Measurements from ENCODE around the gene FAM89A. TPM values are rescaled to one million over a fixed set of nuclear protein-coding genes. Genes with fewer than 3 reads are reported as not detected.

Gene FAM89A
- total RNA-seq, 1 experiment from 2014 or later: 23.6 TPM

DNA sequence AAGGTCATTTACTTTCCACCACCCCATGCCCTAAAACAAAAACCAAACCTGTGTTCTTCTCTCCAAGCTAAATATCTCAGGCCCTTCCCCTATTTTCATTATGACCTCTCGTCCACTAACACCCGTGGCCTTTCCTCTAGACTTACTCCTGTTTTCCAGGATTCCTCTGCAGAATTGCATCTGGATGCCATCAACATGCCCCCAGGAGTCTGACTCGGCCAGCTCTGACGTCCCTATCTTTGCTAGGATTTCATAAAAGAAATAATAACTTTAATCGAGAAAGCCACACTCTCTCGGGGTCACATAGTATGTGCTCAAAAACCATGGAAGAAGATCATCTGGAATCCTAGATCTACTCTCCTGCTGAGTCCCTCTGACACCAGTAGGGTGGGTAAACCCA is 13.5 kb downstream of the FAM89A start:
- H3K27me3 ChIP-seq (ENCODE audit: insufficient read depth, low read length): no peaks in the 10 kb centered on the region
- H3K36me3 ChIP-seq (ENCODE audit: control insufficient read depth in 1 of 2, insufficient read depth in 2 of 2, low read length in 2 of 2): no peaks in the 10 kb centered on the region
- no peak overlapping the region for H3K27ac ChIP-seq (ENCODE audit: low read depth, low read length)
- H3K9me2 ChIP-seq (ENCODE audit: insufficient read depth): no peaks in the 10 kb centered on the region
- intact Hi-C loops (cut with micrococcal nuclease): no loop called here
- H3K4me1 ChIP-seq (ENCODE audit: control insufficient read depth in 1 of 2, insufficient read depth in 2 of 2, low read length in 2 of 2): no peaks in the 10 kb centered on the region
- ChIA-PET CTCF (no interaction called here), POLR2A (no interaction called here), RAD21 (ENCODE audit: low non-redundant PET in 1 of 2, low total read pairs in 2 of 2, uncharacterized antibody in 2 of 2, unreplicated experiment in 2 of 2) (no interaction called here)
- no peaks in the 10 kb centered on the region for H3K9me3 ChIP-seq (ENCODE audit: control insufficient read depth in 1 of 2, insufficient read depth in 1 of 2, low read depth in 1 of 2, low read length in 2 of 2)
- no peak overlapping the region for H3K4me3 ChIP-seq (replicated peaks in 1 of 2; ENCODE audit: low read depth in 1 of 2, low read length in 2 of 2)
- DNase-seq (ENCODE audit: low read depth, low spot score): no peak
- no peak overlapping the region for H3K9ac ChIP-seq (ENCODE audit: low read length)
- no peak for ATAC-seq
- no peaks in the 10 kb centered on the region for H4K20me1 ChIP-seq (ENCODE audit: insufficient read depth)
- H3K79me2 ChIP-seq (ENCODE audit: insufficient read depth, low read length): peaks cover 37% of the 10 kb centered on the region
- BruUV-seq (replicated peaks): no TSS peak
- H3K4me2 ChIP-seq (ENCODE audit: low read length): no peak overlapping the region
- TF ChIP-seq POLR2AphosphoS5 (IDR thresholded peaks at IDR 0.05; ENCODE audit: low read depth, low read length): no peak
- no peak for TF ChIP-seq SRF (IDR thresholded peaks at IDR 0.05; ENCODE audit: low read depth)
- no peak for TF ChIP-seq ZFX (IDR thresholded peaks at IDR 0.05)
- no peak for TF ChIP-seq TCF7L2 (IDR thresholded peaks at IDR 0.05; ENCODE audit: borderline replicate concordance, extremely low read depth, insufficient read depth, insufficient read length)
- TF ChIP-seq, protein P1, sequence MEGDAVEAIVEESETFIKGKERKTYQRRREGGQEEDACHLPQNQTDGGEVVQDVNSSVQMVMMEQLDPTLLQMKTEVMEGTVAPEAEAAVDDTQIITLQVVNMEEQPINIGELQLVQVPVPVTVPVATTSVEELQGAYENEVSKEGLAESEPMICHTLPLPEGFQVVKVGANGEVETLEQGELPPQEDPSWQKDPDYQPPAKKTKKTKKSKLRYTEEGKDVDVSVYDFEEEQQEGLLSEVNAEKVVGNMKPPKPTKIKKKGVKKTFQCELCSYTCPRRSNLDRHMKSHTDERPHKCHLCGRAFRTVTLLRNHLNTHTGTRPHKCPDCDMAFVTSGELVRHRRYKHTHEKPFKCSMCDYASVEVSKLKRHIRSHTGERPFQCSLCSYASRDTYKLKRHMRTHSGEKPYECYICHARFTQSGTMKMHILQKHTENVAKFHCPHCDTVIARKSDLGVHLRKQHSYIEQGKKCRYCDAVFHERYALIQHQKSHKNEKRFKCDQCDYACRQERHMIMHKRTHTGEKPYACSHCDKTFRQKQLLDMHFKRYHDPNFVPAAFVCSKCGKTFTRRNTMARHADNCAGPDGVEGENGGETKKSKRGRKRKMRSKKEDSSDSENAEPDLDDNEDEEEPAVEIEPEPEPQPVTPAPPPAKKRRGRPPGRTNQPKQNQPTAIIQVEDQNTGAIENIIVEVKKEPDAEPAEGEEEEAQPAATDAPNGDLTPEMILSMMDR (IDR thresholded peaks at IDR 0.05 in 2 of 3, conservative IDR thresholded peaks at IDR 0.05 in 1 of 3; ENCODE audit: borderline replicate concordance in 1 of 3, insufficient read depth in 1 of 3, low read depth in 2 of 3, low read length in 2 of 3): no peak
- no peak for TF ChIP-seq SIN3A (IDR thresholded peaks at IDR 0.05; ENCODE audit: low read depth)
- no peak for TF ChIP-seq CEBPB (IDR thresholded peaks at IDR 0.05; ENCODE audit: low read depth)
- TF ChIP-seq POLR2A (IDR thresholded peaks at IDR 0.05; ENCODE audit: borderline replicate concordance, extremely low read depth, insufficient read depth, insufficient read length): no peak
- TF ChIP-seq EZH2 (IDR thresholded peaks at IDR 0.05): no peak
- no peak for TF ChIP-seq YY1 (IDR thresholded peaks at IDR 0.05; ENCODE audit: extremely low read depth, insufficient replicate concordance, low read depth, low read length)
- TF ChIP-seq JUND (IDR thresholded peaks at IDR 0.05): no peak
- TF ChIP-seq EGR1 (IDR thresholded peaks at IDR 0.05; ENCODE audit: low read depth): no peak
- no peak for TF ChIP-seq SP1 (IDR thresholded peaks at IDR 0.05; ENCODE audit: low read depth)
- no peak for TF ChIP-seq FOSL1 (IDR thresholded peaks at IDR 0.05; ENCODE audit: low read depth)
- TF ChIP-seq, protein P2, sequence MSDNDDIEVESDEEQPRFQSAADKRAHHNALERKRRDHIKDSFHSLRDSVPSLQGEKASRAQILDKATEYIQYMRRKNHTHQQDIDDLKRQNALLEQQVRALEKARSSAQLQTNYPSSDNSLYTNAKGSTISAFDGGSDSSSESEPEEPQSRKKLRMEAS (IDR thresholded peaks at IDR 0.05): no peak
- no peak for TF ChIP-seq CBX3 (IDR thresholded peaks at IDR 0.05; ENCODE audit: low read depth)
- TF ChIP-seq, protein P3, sequence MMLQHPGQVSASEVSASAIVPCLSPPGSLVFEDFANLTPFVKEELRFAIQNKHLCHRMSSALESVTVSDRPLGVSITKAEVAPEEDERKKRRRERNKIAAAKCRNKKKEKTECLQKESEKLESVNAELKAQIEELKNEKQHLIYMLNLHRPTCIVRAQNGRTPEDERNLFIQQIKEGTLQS (IDR thresholded peaks at IDR 0.05): no peak
- TF ChIP-seq ZNF274 (IDR thresholded peaks at IDR 0.05; ENCODE audit: low read depth, low read length): no peak
- H2AFZ ChIP-seq (ENCODE audit: low read depth, low read length, poor library complexity, severe bottlenecking): no peak overlapping the region

Measured in HCT116 (cell line).